Measurements from ENCODE around the gene NOL12. TPM values are rescaled to one million over a fixed set of nuclear protein-coding genes. Genes with fewer than 3 reads are reported as not detected.

Gene NOL12
- total RNA-seq, 1 experiment from 2014 or later = 32.7 TPM

DNA sequence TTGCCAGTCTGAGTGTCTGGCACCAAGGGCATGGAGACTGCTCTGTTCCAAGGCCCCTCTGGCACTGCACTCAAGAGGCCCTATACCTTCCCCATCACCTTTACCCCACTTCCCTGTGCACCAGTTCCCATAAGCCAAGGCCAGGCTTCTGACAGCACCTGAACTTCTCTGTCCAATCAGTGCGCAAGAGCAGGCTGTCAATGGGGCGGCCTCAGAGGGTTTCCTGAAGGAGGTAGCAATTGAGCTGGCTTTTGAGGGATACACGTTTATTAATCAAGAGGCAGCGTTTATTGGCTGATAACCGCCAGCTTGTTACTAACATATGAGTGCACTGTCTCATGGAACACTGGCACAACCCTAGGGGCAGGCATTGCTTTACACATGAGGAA, 44.6 kb upstream of the NOL12 start:
- in situ Hi-C loops (cut with HindIII; ENCODE audit: low pct_unique_long_range_greater_than_20kb, low sequenced_read_pairs) = no loop called here
- TF ChIP-seq POLR2AphosphoS5 (IDR thresholded peaks at IDR 0.05; ENCODE audit: low read depth, low read length) = no peak
- no peak for TF ChIP-seq TCF7L2 (IDR thresholded peaks at IDR 0.05; ENCODE audit: low read depth, low read length)
- no peak for TF ChIP-seq REST (IDR thresholded peaks at IDR 0.05; ENCODE audit: insufficient read depth in 1 of 2, low read depth in 2 of 2, low read length in 1 of 2)
- TF ChIP-seq, protein P1, sequence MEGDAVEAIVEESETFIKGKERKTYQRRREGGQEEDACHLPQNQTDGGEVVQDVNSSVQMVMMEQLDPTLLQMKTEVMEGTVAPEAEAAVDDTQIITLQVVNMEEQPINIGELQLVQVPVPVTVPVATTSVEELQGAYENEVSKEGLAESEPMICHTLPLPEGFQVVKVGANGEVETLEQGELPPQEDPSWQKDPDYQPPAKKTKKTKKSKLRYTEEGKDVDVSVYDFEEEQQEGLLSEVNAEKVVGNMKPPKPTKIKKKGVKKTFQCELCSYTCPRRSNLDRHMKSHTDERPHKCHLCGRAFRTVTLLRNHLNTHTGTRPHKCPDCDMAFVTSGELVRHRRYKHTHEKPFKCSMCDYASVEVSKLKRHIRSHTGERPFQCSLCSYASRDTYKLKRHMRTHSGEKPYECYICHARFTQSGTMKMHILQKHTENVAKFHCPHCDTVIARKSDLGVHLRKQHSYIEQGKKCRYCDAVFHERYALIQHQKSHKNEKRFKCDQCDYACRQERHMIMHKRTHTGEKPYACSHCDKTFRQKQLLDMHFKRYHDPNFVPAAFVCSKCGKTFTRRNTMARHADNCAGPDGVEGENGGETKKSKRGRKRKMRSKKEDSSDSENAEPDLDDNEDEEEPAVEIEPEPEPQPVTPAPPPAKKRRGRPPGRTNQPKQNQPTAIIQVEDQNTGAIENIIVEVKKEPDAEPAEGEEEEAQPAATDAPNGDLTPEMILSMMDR (IDR thresholded peaks at IDR 0.05) = no peak
- no peak for TF ChIP-seq SIN3A (IDR thresholded peaks at IDR 0.05; ENCODE audit: borderline replicate concordance, insufficient read depth, low read depth, low read length)
- no peak overlapping the region for H3K27ac ChIP-seq (ENCODE audit: low read length)
- H3K27me3 ChIP-seq (ENCODE audit: control insufficient read depth, insufficient read depth, low read length) = no peaks in the 10 kb centered on the region
- CTCF ChIA-PET = no interaction called here
- no peaks in the 10 kb centered on the region for H3K9me3 ChIP-seq (ENCODE audit: control insufficient read depth, insufficient read depth, low read depth, low read length)
- H3K4me1 ChIP-seq (ENCODE audit: control insufficient read depth, insufficient read depth, low read length) = peaks cover 6% of the 10 kb centered on the region; the same call in 1 of the 2 replicates
- no TSS peak for BruUV-seq (replicated peaks)
- no peak overlapping the region for H3K4me3 ChIP-seq (ENCODE audit: low read depth in 2 of 2, low read length in 2 of 2)
- POLR2A ChIA-PET = no interaction called here
- ATAC-seq = no peak
- no peaks in the 10 kb centered on the region for H3K36me3 ChIP-seq (ENCODE audit: control insufficient read depth, insufficient read depth, low read length)
- DNase-seq (ENCODE audit: low read depth, low spot score) = no peak
- intact Hi-C loops (cut with micrococcal nuclease; ENCODE audit: unreplicated experiment) = no loop called here

DNA sequence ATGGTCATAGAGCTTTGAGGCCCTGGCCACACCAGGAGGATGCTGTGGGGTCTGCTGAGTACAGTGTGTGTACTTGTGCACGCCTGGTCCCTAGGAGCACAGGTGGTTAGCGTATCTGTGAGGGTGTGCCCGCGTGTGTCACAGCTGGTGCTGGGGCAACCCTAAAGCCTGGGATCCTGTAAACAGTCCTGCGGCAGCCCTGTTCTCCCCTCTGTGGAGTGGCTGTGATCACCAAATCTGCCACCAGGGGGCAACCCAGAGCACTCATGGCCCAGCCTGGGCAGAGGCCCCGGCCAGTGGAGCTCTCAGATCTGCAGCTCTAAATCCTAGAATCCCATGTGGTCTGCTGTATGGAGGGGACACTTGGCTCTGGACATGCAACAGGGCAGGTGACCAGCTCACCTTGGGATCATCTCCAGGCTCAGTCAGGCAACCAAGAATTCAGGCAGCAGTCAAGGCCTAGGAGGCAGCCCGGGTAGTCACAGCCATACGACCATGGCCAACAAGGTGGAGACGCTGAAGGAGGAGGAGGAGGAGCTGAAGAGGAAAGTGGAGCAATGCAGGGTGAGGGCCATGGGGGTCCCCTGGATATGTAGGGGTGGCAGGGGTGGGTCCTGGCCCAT, 42.8 kb upstream of the NOL12 start:
- ChIA-PET CTCF (interaction anchor here (0.5 to 1.6 kb wide), 10 partner anchors 9 to 180 kb away, joined by 3 to 14 read pairs (median 6); partner anchors contain the start of genes GALR3, LGALS1 and PDXP), POLR2A (interaction anchor here (0.6 to 0.7 kb wide), 3 partner anchors 28 to 146 kb away, joined by 3 to 5 read pairs (median 3); no protein-coding TSS in a partner anchor)
- DNase-seq (ENCODE audit: low read depth, low spot score) (no peak), ATAC-seq (peak; percentile 92)
- in situ Hi-C loops (cut with HindIII; ENCODE audit: low pct_unique_long_range_greater_than_20kb, low sequenced_read_pairs) = no loop called here
- intact Hi-C loops (cut with micrococcal nuclease; ENCODE audit: unreplicated experiment) = loop anchor here (2.0 kb wide), 1 partner anchor 37 kb away; no protein-coding TSS in a partner anchor
- Histone ChIP-seq H3K27ac (ENCODE audit: low read length) (no peak overlapping the region), H3K27me3 (ENCODE audit: control insufficient read depth, insufficient read depth, low read length) (no peaks in the 10 kb centered on the region), H3K36me3 (ENCODE audit: control insufficient read depth, insufficient read depth, low read length) (no peaks in the 10 kb centered on the region), H3K4me3 (ENCODE audit: low read depth in 2 of 2, low read length in 2 of 2) (no peak overlapping the region), H3K9me3 (ENCODE audit: control insufficient read depth, insufficient read depth, low read depth, low read length) (no peaks in the 10 kb centered on the region), H3K4me1 (ENCODE audit: control insufficient read depth, insufficient read depth, low read length) (peaks cover 6% of the 10 kb centered on the region; the same call in 1 of the 2 replicates)
- BruUV-seq (replicated peaks) = no TSS peak
- TF ChIP-seq TCF7L2 (IDR thresholded peaks at IDR 0.05; ENCODE audit: low read depth, low read length) = no peak
- TF ChIP-seq, protein P1 (IDR thresholded peaks at IDR 0.05) = peak; percentile 88

Measured in Panc1 (cell line).